GM19324 (cell line): ENCODE results near the gene FAS.
A peak's percentile ranks its signal among the peaks of the same experiment; 100 is the strongest.
"Not testable (repeated sequence)": the region's sequence is repeated elsewhere in the genome, so short reads cannot be mapped to it uniquely, and the experiment has no call there.

Source experiments
- ATAC-seq: cut with Tn5 transposase; IDR thresholded peaks from one replicate; pipeline ENCODE4 v1.9.1; 2021; ENCODE audit warnings: mild to moderate bottlenecking, moderate library complexity; ENCODE audit not compliant: unreplicated experiment, low FRiP score

Gene FAS

DNA sequence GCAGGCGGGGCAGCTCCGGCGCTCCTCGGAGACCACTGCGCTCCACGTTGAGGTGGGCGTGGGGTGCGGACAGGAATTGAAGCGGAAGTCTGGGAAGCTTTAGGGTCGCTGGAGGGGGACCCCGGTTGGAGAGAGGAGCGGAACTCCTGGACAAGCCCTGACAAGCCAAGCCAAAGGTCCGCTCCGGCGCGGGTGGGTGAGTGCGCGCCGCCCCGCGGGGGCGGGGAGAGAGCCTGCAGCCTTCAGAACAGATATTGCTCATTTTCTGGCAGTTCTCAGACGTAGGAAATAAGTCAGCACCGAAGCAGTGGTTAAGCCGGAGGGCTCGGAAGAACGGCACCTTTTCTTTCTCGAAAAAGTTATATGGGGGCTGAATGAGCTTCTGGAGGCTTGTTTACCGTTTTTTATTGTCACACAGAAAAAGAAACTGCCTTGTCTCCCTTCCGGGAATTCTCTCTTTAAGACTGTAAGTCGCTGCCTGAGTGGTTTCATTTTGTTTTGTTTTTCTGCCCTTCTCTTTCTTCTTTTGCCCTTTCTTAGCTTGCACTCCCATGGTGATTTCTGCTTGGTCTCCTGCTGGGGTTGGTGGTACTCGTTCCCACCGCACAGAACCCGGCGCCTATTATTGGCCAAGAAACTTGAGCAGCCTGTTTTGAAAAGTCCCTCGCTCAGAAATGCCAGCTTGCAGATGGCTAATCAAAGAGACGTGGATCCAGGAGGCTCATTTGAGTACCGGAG, 732 bp downstream of the FAS start:
- ATAC-seq, result peak; percentile 46

DNA sequence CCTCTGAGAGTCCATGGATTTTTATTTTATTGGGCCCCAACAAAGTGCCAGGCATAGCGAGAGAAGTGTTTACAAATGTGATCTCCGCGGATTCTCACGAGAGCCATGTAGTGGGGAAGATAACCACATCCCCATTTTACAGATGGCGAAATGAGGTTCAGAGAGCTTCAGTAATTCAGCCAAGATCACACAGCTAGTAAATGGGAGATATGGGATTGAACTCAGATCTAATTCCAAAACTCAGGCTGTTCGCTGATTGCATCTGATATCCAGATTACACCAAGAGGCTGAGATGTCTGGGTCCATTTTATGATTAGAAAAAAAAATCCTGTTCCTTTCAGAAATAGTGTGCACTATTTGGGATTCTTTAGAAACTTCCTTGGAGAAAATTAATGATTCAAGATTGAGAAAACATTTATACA, 1.3 kb downstream of the FAS start:
- no peak for ATAC-seq

DNA sequence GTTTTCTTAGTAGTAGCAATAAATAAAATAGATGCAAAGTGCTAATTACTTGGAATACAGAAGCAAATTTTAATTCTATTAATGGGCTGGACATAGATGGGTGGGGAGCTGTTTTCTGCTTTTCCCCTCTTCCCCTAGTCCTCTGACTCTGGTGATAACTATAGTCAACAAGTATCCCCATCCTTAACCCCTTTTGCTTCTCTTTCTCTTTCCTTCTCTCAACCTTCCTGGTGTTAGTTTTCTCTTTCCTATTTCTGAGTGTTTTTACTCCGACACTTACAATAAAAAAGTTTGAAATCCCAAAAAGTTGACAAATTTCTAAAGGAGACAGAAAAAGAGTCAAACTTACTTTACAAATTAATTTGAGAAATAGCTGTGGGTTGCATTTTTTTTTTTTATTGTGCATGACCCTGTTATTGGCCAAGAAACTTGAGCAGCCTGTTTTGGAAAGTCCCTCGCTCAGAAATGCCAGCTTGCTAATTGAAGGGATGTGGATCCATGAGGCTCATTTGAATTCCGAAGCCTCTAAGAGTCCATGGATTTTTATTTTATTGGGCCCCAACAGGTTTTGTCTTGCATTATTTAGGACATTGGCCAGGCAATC, 2.4 kb downstream of the FAS start:
- no peak for ATAC-seq

DNA sequence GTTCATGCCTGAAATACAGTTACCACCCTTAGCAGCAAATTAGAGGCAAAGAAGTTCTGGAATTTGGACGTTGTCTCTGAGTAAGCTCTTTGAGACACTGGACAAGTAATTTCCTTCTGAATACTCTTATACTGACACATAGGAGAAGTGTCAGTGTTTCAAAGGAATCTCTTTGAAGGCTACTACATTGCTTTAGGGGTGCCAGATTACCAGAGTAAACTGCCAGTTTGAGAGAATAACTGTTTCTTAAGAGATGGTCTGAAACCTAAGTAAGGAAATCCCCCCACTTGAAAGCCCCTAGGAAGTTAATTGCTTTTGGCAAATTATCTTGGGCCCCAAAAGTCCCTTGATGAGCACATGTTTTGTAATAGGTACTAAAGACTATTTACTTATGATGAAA, 3.4 kb downstream of the FAS start:
- ATAC-seq, result no peak

DNA sequence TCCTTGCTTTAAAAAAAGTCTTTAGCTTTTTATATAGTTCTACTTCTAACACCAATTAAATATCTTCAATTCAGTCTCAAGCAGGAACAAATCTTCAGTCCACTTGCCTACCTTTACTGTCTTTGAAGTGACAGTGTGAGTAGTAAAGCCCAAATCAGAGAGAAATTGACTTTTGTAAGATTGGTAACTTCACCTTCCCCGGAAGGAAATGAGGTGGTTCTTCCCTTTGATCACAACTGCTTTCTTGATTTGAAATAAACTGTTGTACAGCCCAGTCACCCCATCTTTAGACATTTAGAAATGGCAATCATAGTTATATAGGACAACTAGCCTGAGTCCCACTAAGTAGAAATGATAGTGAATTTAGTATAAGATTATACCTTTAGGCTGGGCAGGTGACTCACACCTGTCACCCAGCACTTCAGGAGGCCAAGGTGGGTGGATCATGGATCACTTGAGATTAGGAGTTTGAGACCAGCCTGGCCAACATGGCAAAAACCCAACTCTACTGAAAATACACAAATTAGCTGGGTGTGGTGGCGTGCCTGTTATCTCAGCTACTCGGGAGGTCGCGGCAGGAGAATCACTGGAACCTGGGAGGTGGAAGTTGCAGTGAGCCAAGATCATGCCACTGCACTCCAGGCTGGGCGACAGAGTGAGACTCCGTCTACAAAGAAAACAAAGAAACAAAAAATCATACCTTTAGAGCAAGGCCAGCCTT, 4.7 kb downstream of the FAS start:
- ATAC-seq, result no peak

DNA sequence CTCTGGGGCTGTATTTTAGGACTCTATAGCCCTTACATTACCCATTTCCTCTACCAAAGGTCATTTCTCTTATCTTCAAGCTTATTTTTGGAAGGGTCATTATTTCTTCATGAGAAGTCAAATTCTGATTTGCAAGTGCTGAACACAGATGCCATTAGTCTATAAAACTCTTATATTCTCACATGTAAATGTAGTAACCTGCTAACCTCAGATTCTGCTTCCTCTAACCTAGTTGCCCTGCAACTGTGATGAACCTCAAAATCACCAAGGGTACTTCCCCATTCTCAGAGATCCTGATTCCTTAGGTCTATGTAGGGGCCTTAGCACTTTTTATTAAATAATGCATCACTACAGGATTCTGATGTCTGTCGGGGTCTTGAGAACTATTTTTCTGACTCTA, 6.3 kb downstream of the FAS start:
- no peak for ATAC-seq

DNA sequence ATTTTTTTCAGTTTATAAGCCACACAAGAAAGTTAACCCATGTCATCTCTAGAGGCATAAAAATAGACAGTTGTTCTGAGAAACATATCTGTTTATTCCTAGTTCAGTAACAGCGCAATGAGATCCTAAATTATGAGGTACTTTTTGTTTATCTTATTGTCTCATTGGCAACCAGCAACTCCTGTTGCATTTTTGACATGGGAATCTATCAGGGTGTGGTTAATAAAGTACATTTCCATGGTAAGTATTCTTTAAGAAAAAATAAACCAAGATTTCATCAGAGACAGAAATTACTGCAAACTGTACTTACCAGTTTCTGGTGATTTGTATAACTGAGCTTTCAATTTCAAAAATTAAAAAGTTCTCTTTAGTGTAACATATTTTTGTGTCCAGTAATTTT, 9.0 kb downstream of the FAS start:
- no peak for ATAC-seq

DNA sequence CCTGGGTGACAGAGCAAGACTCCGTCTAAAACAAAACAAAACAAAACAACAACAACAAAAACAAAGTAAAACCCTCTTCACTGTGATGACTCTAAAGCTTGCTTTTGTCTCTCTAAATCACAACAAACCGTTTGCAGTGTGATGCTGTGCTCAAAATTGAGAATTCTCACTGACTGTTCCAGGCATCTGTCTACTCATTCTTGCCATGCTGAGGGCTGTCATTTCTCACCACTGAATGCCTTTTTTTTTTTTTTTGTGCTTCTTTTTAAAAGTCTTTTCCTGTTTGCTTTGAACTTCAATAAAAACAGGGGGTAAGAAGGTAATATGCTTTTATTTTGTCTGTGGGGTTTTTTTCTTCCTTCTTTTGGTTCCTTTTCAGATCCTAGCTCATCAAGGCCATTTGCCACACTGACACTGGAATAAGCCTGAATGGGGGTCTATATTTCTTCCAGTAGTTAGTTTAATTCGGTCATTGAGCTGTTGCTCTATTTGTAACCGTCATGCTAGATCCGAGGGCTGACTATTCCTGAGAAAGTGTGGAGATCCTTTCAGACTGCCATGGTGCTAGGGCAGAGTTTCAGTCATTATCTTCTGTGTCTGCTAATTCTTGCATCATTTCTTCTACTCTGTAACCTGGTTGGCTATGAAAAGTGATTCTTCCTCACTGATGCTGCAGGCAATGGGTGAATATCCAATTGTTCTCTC, 10.6 kb downstream of the FAS start:
- ATAC-seq, result no peak

DNA sequence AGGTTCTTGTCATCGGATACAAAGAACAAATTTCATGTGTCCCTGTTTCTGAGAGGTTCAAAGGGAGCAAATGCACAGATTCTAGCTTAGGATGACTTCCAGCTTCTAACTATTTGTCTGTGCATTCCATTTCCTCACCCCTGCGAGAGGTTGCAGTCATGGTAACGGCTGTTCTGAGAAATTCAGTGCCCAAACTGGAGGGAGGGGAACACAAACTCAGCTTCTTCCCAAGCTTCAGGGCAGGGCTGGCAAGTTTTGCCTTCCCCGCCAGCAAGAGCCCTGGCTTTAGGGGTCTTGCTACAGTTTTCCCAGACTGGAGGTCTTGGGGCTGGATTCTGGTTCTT, 11.1 kb downstream of the FAS start:
- no peak for ATAC-seq

DNA sequence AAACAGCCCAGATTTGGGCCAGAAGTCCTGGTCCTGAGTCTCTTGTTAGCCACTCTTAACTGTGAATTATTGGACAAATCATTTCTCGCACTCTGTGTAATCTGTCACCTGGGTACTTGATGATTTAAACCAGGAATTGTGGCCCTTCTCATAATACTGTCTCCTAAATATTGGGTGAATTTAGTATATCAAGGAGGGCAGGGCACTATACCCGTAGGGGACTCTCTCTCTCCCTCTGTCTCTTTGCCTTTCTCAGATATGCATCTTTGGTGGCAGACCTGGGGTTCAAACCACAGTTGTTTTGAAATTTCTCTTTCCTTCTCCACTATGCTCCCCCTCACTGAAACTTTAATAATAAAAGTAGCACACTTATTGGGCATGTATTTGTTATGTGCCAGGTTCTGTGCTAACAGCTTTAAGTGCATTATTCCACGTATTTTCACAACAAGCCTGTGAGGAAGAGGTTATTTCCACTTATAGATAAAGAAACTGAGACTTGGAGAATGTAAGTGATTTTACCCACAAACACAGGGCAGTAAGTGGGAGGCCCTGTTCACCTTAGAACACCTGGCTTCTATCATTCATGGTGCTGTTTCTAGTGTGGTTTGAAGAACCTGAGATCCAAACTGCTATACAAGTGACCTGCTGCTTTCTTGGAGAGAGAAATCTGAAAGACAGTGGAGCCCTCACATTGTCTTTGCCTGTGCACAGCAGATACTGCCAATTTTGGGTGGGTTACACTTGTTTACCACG, 11.8 kb downstream of the FAS start:
- no peak for ATAC-seq

DNA sequence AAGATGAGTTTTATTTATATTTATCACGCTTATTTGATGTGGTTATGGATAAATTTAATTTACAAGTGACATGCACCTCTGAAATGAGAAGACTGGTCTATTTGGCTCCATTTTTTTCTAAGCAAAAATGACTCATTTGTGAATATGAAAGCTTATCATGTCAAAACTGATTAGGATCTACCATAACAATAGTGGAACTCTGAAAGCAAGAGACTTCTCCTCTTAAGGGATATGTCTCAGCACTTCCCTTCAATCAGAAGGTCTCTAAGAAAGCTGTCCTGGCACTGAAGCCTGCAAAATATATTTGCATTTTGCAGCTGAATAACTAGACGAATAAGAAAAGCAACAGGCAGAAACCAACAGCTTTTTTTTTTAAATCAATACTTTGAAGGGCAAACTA, 12.7 kb downstream of the FAS start:
- no peak for ATAC-seq

DNA sequence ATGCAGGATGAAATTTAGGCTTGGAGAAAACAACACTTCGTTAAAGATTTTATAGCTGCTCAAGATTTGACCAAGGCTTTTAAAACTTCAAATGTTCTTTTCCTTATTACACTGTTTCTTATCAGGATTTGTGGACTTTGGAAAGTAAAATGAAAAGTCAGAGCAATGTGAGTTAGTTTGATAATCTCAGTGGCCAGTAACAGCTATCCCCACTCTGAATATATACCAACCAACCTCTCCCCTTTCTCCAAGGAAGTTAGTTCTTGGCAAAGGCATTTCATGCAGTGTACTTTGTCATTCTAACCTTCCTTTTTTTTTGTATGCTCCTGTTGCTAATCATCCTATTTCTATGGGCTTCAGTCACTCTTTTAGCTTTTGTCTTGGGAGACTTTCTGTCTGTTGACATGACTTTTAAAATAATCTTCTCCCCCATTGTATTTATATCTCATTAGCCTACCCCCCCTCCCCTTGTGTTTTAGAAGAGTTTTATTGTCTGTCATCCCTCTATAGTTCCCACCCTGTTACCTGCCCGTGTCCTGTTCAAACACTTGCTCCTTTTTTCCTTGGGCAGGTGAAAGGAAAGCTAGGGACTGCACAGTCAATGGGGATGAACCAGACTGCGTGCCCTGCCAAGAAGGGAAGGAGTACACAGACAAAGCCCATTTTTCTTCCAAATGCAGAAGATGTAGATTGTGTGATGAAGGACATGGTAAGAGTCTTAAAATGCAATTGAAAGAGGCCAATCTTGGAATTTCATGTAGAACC, 16.7 kb downstream of the FAS start:
- no peak for ATAC-seq

DNA sequence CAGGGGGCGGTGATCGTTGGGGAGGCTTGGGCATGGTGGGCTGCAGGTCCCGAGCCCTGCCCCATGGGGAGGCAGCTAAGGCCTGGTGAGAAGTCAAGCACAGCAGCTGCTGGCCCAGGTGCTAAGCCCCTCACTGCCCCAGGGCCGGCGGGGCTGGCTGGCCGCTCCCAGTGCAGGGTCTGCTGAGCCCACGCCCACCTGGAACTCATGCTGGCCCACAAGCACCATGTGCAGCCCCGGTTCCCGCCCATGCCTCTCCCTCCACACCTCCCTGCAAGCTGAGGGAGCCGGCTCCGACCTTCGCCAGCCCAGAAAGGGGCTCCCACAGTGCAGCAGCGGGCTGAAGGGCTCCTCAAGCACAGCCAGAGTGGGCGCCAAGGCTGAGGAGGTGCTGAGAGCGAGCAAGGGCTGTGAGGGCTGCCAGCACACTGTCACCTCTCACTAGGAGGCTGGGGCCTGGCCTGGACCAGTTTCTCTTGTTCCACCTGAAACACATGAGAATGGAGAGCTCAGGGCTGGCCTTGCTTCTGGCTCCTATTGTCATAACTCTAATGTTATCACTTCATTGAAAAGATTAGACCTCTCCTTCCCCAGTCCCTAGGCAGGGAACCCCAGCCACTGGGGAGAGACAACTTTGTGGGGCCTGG, 28.2 kb downstream of the FAS start:
- ATAC-seq, result not testable (repeated sequence)

DNA sequence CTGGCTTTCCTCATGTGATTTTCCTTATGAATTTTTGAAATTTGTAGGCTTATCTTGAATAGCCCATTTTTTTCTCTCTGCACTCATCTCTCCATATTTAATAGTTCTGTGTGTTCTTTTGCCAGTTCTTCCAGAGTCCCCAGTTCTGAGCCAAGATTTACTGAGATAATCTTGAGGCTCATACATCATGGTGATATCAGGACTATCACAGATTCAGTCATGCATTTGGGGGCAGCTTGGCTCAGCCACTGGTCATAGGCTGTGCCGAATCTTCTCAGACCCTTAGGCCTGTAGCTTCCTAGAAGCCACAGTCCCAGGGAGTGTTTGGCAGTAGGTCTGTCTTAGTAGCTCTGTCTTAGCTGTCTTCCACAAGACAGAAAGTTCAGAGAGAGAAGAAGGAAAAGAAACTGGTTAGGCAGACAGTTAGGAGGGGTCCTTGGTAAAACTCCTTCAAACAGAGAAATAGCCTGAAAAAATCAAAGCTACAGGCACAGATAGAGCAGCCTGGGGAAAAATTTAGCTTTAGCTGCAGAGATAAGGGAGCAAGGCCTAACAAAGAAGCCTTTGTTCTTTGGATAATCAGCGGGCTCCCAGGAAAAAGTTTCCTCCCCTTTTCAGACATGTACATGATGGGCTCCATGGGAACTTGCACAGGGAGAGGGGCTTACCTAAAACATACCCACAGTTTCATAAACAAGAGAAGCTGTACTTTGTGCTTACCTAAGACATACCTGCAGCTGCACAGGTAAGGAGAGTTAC, 29.1 kb downstream of the FAS start:
- ATAC-seq, result no peak

DNA sequence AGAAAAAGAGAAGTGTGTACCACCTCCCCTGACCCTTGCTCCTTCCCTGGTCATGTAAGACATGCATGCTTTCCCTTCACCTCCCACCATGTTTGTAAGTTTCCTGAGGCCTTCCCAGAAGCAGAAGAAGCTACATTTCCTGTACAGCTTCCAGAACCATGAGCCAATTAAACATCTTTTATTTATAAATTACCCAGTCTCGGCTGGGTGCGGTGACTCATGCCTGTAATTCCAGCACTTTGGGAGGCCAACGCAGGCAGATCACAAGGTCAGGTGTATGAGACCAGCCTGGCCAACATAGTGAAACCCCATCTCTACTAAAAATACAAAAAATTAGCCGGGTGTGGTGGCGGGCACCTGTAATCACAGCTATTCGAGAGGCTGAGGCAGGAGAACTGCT, 30.9 kb downstream of the FAS start:
- not testable (repeated sequence) for ATAC-seq

DNA sequence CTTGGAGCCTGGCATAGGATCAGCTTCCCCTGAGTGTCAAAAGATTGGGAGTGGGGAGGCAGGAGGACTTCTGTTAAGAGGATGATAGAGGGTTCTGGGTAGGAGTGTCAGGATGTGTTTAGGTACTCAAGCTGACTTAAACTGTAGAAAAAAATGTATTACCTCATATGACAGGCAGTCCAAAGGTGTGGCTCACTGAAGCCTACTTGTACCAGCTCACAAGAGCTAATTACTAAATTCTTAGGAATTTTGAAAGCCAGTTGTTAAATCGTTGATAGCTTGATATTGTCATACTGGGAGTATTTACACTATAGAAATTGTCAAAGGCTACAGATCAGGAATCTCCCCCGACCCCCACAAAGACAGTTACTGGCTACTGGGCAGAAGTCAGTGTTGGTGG, 32.1 kb downstream of the FAS start:
- no peak for ATAC-seq

DNA sequence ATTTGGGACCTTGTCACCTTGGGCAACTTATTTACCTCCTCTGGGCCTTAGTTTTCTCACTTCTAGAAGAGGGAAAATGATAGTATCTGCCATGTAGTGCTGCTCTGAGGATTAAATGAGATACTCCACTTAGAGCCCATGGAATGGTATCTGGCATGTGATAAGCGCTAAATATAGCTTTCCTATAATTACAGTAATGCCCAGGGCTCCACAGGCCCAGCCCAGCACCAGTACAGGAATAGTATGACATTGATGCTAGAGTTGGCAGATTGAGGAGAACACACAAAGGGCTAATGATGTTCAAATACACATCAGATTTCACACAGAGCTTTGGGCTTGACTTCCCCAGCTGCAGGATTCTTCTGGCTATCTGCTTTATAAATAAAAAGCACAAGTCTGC, 34.9 kb downstream of the FAS start:
- ATAC-seq, result no peak

DNA sequence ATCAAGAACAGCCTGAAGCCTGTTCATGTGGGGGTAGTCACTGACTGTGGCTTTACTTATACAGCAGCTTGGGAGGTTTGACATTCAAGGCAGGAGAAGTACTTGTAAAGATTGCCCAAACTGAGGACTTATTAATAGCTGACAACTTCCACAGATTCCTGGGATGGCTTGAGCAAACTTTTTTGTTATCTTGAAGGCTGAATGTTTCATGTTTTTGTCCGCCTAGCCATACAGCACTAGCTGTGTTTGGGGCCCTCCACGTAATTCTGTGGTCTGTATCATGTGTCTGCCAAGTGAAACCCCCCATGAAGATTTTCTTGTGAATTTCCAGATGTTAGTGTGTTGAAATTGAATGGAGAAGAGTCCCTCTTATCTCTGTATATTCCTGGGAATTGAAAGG, 38.6 kb downstream of the FAS start:
- ATAC-seq, result no peak
